Ishikawa (cell line): ENCODE results near the gene SLC25A34.

Experiments
- FOXM1 ChIP-seq: IDR thresholded peaks from 2 replicates; pipeline ENCODE4 v1.6.1; 2012; ENCODE audit warnings: low read depth, borderline replicate concordance
- RAD21 ChIP-seq: IDR thresholded peaks from 2 replicates; pipeline ENCODE4 v1.6.1; 2012; ENCODE audit warnings: low read depth
- TAF1 ChIP-seq: IDR thresholded peaks from 2 replicates; pipeline ENCODE4 v1.6.1; 2012; ENCODE audit warnings: low read depth, mild to moderate bottlenecking
- TF ChIP-seq, protein P1 (sequence below): IDR thresholded peaks from 2 replicates; pipeline ENCODE4 v1.6.1; 2012; ENCODE audit warnings: low read depth, mild to moderate bottlenecking

DNA sequence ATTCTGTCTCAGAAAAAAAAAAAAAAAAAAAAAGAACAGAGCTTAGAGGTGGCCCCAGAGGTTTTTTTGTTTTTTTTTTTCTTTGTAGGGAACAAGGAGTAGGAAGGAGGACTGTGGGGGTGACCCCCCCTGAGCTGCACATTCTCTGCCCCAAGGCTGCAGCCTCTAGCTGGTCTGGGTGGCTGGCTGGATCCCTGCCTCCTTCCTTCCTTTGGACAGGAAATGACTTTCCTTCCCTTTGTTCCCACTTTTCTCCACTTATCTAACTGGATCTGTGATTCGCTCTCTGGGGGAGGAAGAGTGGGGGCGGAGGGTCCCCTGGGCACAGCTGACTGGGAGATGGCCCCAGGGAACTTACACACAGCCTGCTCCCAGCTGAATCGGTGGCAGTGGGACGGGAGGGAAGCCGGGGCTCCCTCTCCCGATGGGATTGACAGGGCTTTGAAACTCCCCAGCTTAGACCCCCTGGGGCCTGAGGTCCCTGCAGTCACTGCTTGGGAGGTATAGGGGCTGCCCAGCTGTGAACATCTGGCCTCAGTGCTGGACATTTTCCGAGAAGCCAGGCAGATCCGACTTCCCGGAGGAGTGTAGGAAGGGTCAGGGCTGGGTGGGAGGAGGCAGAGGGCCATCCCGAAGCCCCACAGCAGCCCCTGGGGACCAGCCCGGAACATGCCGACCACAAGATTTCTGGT is 24.6 kb downstream of the SLC25A34 start:
- no peak for TF ChIP-seq TAF1
- TF ChIP-seq RAD21 = no peak
- TF ChIP-seq, protein P1, sequence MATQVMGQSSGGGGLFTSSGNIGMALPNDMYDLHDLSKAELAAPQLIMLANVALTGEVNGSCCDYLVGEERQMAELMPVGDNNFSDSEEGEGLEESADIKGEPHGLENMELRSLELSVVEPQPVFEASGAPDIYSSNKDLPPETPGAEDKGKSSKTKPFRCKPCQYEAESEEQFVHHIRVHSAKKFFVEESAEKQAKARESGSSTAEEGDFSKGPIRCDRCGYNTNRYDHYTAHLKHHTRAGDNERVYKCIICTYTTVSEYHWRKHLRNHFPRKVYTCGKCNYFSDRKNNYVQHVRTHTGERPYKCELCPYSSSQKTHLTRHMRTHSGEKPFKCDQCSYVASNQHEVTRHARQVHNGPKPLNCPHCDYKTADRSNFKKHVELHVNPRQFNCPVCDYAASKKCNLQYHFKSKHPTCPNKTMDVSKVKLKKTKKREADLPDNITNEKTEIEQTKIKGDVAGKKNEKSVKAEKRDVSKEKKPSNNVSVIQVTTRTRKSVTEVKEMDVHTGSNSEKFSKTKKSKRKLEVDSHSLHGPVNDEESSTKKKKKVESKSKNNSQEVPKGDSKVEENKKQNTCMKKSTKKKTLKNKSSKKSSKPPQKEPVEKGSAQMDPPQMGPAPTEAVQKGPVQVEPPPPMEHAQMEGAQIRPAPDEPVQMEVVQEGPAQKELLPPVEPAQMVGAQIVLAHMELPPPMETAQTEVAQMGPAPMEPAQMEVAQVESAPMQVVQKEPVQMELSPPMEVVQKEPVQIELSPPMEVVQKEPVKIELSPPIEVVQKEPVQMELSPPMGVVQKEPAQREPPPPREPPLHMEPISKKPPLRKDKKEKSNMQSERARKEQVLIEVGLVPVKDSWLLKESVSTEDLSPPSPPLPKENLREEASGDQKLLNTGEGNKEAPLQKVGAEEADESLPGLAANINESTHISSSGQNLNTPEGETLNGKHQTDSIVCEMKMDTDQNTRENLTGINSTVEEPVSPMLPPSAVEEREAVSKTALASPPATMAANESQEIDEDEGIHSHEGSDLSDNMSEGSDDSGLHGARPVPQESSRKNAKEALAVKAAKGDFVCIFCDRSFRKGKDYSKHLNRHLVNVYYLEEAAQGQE = no peak
- no peak for TF ChIP-seq FOXM1
